Body of pancreas (tissue), 4 donors: ENCODE measurements around the gene CDC42SE1. TPM values are rescaled to one million over a fixed set of nuclear protein-coding genes. Genes with fewer than 3 reads are reported as not detected.

Experiments
- ATAC-seq: fragments of 150-250 bp; one replicate; pipeline ENCODE4 v1.9.1; 2016
- DNase-seq, 4 donors: peaks; one replicate each; pipeline ENCODE4 v3.0.0-alpha.2; 2019
- H3K27ac ChIP-seq, 4 donors: fragments of 200-600 bp; sonication (generic); 1 replicate in 3 of 4; 2 replicates in 1 of 4; pipeline versions ENCODE4 v1.5.1 to v1.6.1; 2016 to 2019; ENCODE audit warnings: mild to moderate bottlenecking in 1 of 4, mixed read lengths in 1 of 4, moderate library complexity in 1 of 4
- H3K27me3 ChIP-seq, 2 donors: fragments of 200-600 bp; sonication (generic); one replicate each; pipeline ENCODE4 v1.6.0; 2016; ENCODE audit warnings: mild to moderate bottlenecking in 1 of 2
- H3K36me3 ChIP-seq, 2 donors: fragments of 200-600 bp; sonication (generic); replicated peaks in 1 of 2; 2 replicates each; pipeline ENCODE4 v1.5.1; 2016; ENCODE audit warnings: low read depth in 2 of 2; ENCODE audit not compliant: insufficient read depth in 1 of 2
- H3K4me1 ChIP-seq: fragments of 200-600 bp; sonication (generic); one replicate; pipeline ENCODE4 v1.6.0; 2016
- H3K4me3 ChIP-seq, 2 donors: fragments of 200-600 bp; sonication (generic); 1 replicate in 1 of 2; 2 replicates in 1 of 2; pipeline ENCODE4 v1.5.1; 2016 to 2019
- H3K9me3 ChIP-seq, 3 donors: fragments of 200-600 bp; sonication (generic); 1 replicate in 2 of 3; 2 replicates in 1 of 3; pipeline ENCODE4 v1.5.1; 2016
- POLR2A ChIP-seq, 3 donors: fragments of 450-650 bp; IDR thresholded peaks; one replicate each; pipeline ENCODE4 v1.6.1; 2016; ENCODE audit warnings: antibody characterized with exemption in 3 of 3, mild to moderate bottlenecking in 2 of 3
- WGBS, 2 donors: methylation state at CpG; one replicate each; pipeline ENCODE4 v1.1.5; 2017; 5-methylcytosine and 5-hydroxymethylcytosine counted together
- intact Hi-C: fragments of 100-400 bp; cut with DNase I; formaldehyde crosslinking; loops from one replicate; pipeline ENCODE4 v1.15.1; 2023
- total RNA-seq, 2 donors: library from RNA; depleted of rRNA; stranded (reverse); fragments of >200 nt; gene quantifications; one replicate each; pipeline ENCODE4 v1.1.0, GENCODE V29; 2016
- TF ChIP-seq, protein P1 (sequence below), 7 experiments: fragments of 450-650 bp in 4 of 7; fragments of 200-600 bp in 3 of 7; sonication (generic) in 3 of 7; IDR thresholded peaks; one replicate each; pipeline ENCODE4 v1.5.1; 2016 to 2019; ENCODE audit warnings: antibody characterized with exemption in 7 of 7

CDC42SE1 gene
- total RNA-seq: 10 to 100 TPM; 40.2 to 43.8 TPM

- TF ChIP-seq POLR2A (IDR thresholded peaks at IDR 0.05): peak; percentile 69 to 92 (median 88)
- TF ChIP-seq, protein P1, sequence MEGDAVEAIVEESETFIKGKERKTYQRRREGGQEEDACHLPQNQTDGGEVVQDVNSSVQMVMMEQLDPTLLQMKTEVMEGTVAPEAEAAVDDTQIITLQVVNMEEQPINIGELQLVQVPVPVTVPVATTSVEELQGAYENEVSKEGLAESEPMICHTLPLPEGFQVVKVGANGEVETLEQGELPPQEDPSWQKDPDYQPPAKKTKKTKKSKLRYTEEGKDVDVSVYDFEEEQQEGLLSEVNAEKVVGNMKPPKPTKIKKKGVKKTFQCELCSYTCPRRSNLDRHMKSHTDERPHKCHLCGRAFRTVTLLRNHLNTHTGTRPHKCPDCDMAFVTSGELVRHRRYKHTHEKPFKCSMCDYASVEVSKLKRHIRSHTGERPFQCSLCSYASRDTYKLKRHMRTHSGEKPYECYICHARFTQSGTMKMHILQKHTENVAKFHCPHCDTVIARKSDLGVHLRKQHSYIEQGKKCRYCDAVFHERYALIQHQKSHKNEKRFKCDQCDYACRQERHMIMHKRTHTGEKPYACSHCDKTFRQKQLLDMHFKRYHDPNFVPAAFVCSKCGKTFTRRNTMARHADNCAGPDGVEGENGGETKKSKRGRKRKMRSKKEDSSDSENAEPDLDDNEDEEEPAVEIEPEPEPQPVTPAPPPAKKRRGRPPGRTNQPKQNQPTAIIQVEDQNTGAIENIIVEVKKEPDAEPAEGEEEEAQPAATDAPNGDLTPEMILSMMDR (IDR thresholded peaks at IDR 0.05): peak; percentile 62 to 91 (median 85)
- peaks cover 35% of the 10 kb centered on the region for H3K4me1 ChIP-seq
- peak; percentile 92 for ATAC-seq
Observed at GRCh38 chr1:151059109-151060006, at the start of gene CDC42SE1. Gene CDC42SE1, minus strand, starts transcription at chr1:151059622. Its CDS starts 3,892 bp downstream, at chr1:151055730.

DNA sequence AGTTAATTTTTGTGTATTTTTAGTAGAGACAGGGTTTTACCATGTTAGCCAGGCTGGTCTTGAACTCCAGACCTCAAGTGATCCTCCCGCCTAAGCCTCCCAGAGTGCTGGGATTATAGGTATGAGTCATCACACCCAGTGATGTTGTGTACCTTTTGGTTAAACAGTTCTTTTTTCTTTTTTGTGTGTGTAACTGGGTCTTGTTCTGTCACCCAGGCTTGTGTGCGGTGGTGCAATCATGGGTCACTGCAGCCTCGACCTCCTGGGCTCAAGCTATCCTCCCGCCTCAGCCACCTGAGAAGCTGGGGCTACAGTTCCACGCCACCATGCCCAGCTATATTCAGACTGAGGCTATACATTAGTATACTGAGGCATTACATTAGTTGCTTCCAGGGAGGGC is 48.9 kb upstream of the CDC42SE1 start:
- Histone ChIP-seq H3K4me3 (no peak overlapping the region), H3K36me3 (no peaks in the 10 kb centered on the region), H3K27ac (no peak overlapping the region), H3K27me3 (no peaks in the 10 kb centered on the region), H3K9me3 (no peaks in the 10 kb centered on the region), H3K4me1 (no peaks in the 10 kb centered on the region)
- TF ChIP-seq POLR2A (IDR thresholded peaks at IDR 0.05): no peak
- TF ChIP-seq, protein P1 (IDR thresholded peaks at IDR 0.05): no peak
- ATAC-seq: no peak
- DNase-seq: no peak
- intact Hi-C loops: no loop called here
- WGBS, 2 donors: 91 to 94% methylated on average over 5 of the region's 5 CpGs

More at GRCh38 chr1:151059109-151060006, at the start of gene CDC42SE1:
- peak; percentile 79 to 82 (median 81) for DNase-seq
- intact Hi-C loops: no loop called here
- H3K27me3 ChIP-seq: no peaks in the 10 kb centered on the region
- 0 to 1% methylated on average over 33 to 58 of the region's 58 CpGs for whole genome bisulfite sequencing, 2 donors
- peaks cover 0 to 8% of the 10 kb centered on the region in 2 donors for H3K36me3 ChIP-seq
- H3K9me3 ChIP-seq: no peaks in the 10 kb centered on the region
- peak within 1 kb of the TSS; percentile 29 to 97 for H3K4me3 ChIP-seq
- peak within 1 kb of the TSS; percentile 79 to 97 (median 89) for H3K27ac ChIP-seq

- ATAC-seq (no peak), DNase-seq (no peak)
- TF ChIP-seq POLR2A (IDR thresholded peaks at IDR 0.05): no peak
- TF ChIP-seq, protein P1 (IDR thresholded peaks at IDR 0.05): no peak
- intact Hi-C loops: no loop called here
- WGBS, 2 donors: 75 to 77% methylated on average over 2 of the region's 2 CpGs
- no peaks in the 10 kb centered on the region for H3K36me3 ChIP-seq
- no peaks in the 10 kb centered on the region for H3K4me1 ChIP-seq
- H3K27ac ChIP-seq: no peak overlapping the region
- H3K9me3 ChIP-seq: no peaks in the 10 kb centered on the region
- no peaks in the 10 kb centered on the region for H3K27me3 ChIP-seq
- H3K4me3 ChIP-seq: no peak overlapping the region
Observed at GRCh38 chr1:151106894-151107293, 47.5 kb upstream of the CDC42SE1 start.

DNA sequence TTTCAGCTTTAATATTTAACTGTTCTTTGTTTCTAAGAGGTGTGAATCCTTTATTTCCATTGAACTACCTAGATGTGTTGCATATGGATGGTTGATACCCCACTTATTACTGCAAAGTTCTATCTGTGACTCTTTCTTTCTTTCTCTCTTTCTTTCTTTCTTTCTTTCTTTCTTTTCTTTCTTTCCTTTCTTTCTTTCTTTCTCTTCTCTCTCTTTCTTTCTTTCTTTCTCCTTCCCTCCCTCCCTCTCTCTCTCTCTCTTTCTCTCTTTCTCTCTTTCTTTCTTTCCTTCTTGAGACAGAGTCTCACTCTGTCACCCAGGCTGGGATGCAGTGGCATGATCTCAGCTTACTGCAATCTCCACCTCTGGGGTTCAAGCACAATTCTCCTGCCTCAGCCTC is 45.2 kb upstream of the CDC42SE1 start:
- Histone ChIP-seq H3K4me3 (no peak overlapping the region), H3K27me3 (no peaks in the 10 kb centered on the region), H3K27ac (no peak overlapping the region), H3K36me3 (no peaks in the 10 kb centered on the region), H3K9me3 (no peaks in the 10 kb centered on the region), H3K4me1 (no peaks in the 10 kb centered on the region)
- TF ChIP-seq, protein P1 (IDR thresholded peaks at IDR 0.05): no peak
- TF ChIP-seq POLR2A (IDR thresholded peaks at IDR 0.05): no peak
- ATAC-seq (no peak), DNase-seq (no peak)
- intact Hi-C loops: no loop called here
